IPS-NIHi7 (cell line): ENCODE measurements around the gene SLC34A1.

Source experiments
- DNase-seq: peaks from one replicate; pipeline ENCODE4 v3.0.0; 2012; ENCODE audit warnings: mixed read lengths; ENCODE audit errors: extremely low spot score

Gene SLC34A1

DNA sequence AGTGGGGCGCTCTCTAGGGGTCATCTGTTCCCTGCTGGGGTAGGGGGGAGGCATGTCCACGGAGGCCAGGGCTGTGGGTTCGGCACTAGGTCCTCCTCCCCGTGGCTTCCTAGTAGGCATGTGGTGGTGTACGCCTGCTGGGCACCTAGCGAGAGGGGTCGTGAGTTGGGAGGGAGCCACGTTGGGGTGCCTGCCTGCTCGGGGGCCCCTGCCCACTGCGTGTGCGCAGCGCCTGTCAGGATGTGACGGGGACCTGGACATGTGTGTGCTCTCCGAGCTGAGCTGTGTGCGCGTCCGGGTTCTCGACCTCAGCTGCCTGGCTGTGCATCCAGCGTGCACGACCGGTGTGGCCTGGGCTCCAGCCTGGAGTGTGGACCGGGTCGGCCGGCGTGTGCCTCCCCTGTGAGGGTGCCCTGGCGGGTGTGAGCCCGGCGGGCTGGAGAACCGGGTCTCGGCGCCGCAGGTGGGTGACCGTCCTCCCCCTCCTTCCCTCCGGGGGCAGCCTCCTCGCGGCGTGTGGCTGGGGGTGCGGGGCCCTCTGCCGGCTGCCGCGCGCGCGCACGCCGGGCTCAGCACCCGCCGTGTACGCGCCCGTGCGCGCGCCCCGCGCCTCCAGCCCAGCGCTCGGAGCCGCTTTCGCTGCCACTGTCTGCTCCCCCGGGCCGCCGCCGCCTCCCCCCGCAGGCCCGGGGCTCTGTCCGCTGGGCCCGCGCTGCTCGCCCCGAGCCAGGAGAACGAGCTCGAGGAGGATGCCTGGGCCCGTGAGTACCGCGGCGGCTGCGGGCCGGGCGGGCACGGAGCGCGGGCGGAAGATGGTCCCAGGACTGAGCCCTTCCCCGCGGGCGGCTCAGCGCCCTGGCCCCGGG, 62.2 kb downstream of the SLC34A1 start, which contains the start of gene PRR7:
TSS of gene PRR7 (plus strand) at position 615 of the 866 bp plus-strand sequence. CDS start 8,254 bp downstream, outside the sequence.
- peak; percentile 78 for DNase-seq

DNA sequence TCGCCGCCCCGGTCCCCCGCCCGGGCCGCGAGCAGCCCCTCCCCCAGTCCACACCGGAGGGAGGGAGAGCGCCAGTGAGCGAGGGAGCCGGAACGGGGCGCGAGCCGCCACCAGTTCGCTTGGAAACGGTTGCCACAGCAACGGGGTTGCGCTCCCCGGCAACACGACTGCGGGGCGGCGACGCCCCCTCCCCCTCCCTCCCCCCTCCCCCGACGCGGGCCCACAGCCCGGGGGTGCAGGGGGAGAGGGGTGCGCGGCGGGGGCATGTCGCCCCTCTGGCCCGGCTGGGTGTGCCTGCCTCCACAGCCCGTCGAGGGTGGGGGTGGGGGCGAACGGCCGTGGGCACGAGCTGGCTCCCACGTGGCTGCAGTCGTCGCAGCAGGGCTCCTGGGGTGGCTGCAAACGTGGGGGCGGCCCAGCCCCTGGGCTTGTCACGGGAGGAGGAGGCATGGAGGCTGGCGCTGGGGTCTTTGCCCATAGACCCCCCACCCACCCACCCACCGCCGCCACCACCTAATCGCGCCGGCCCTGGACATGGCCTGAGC, 62.9 kb downstream of the SLC34A1 start:
- peak; percentile 69 for DNase-seq

DNA sequence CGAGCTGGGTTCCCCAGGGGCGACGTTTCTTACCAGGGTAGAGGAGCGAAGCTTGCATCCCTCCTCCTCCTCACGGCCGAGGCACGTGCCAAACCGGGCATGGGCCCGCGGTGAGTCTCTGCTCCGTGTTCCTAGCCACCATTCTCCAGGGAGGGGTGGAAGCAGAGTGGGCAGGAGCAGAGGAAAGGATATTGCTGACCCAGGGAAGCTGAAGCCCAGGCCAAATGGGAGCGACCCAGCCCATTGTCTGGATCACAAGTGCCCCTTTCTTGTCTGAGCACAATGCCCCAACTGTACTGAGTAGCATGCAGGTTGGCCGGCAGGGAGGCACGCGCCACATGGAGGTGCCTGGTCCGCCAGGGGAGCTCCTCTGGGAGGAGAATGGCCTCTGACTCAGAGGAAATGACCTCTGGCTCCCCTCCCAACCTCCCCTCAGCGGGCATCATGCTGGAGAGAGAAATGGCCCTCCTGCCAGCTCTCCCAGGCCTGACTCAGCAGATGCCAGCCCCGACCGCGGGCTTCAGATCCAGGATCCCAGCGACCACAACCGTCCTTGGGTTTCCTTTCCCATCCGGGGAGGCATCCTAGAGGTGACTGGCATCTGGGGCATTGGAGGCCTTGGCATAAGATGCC, 63.5 kb downstream of the SLC34A1 start:
- peak; percentile 70 for DNase-seq
